Endodermal cell (in vitro differentiated cells): ENCODE measurements around the gene E2F6. TPM values are rescaled to one million over a fixed set of nuclear protein-coding genes. Genes with fewer than 3 reads are reported as not detected.

ENCODE experiments used
- DNase-seq: peaks from one replicate; pipeline ENCODE4 v3.0.0-alpha.2; 2017
- H3K27ac ChIP-seq: 2 replicates; pipeline ENCODE4 v1.5.1; 2013; ENCODE audit warnings: mild to moderate bottlenecking, low read depth, low read length, moderate library complexity
- H3K27me3 ChIP-seq: 2 replicates; pipeline ENCODE4 v1.6.1; 2013; ENCODE audit warnings: mild to moderate bottlenecking, low read length, moderate library complexity; ENCODE audit not compliant: insufficient read depth, control insufficient read depth, poor library complexity, severe bottlenecking
- H3K36me3 ChIP-seq: 2 replicates; pipeline ENCODE4 v1.7.0; 2013; ENCODE audit warnings: mild to moderate bottlenecking, low read length, moderate library complexity; ENCODE audit not compliant: control insufficient read depth, insufficient read depth
- H3K4me1 ChIP-seq: one replicate; pipeline ENCODE4 v1.7.0; 2013; ENCODE audit warnings: low read length; ENCODE audit not compliant: control insufficient read depth, insufficient read depth
- H3K4me3 ChIP-seq: 2 replicates; pipeline ENCODE4 v1.5.1; 2013; ENCODE audit warnings: mild to moderate bottlenecking, low read length, moderate library complexity
- H3K9ac ChIP-seq: 2 replicates; pipeline ENCODE4 v1.6.1; 2013; ENCODE audit warnings: mild to moderate bottlenecking, low read length, moderate library complexity; ENCODE audit not compliant: poor library complexity, severe bottlenecking; ENCODE audit errors: extremely low read depth
- H3K9me3 ChIP-seq: 2 replicates; pipeline ENCODE4 v1.6.1; 2013; ENCODE audit warnings: mild to moderate bottlenecking, low read length, moderate library complexity; ENCODE audit not compliant: control insufficient read depth
- H3K27ac Mint-ChIP-seq: 2 replicates; pipeline ENCODE4 v1.8.0; 2020; ENCODE audit warnings: mixed read lengths
- H3K27me3 Mint-ChIP-seq: 2 replicates; pipeline ENCODE4 v1.8.0; 2021; ENCODE audit warnings: mild to moderate bottlenecking, mixed read lengths; ENCODE audit not compliant: insufficient read depth
- H3K36me3 Mint-ChIP-seq: 2 replicates; pipeline ENCODE4 v1.8.0; 2020; ENCODE audit warnings: low read depth, mixed read lengths
- H3K4me1 Mint-ChIP-seq: 2 replicates; pipeline ENCODE4 v1.8.0; 2020; ENCODE audit warnings: mixed read lengths
- H3K4me3 Mint-ChIP-seq: 2 replicates; pipeline ENCODE4 v1.8.0; 2020; ENCODE audit warnings: mild to moderate bottlenecking, moderate library complexity, mixed read lengths
- H3K9me3 Mint-ChIP-seq: 2 replicates; pipeline ENCODE4 v1.8.0; 2020; ENCODE audit warnings: mild to moderate bottlenecking, mixed read lengths
- WGBS, 2 experiments: methylation state at CpG; one replicate each; pipeline versions ENCODE4 v1.1.5 to v1.1.7; 2013; ENCODE audit warnings: missing lambda C conversion rate in 2 of 2, mixed read lengths in 1 of 2; ENCODE audit not compliant: insufficient coverage in 1 of 2, insufficient read length in 1 of 2; 5-methylcytosine and 5-hydroxymethylcytosine counted together
- total RNA-seq, 2 donors: library from RNA; stranded (reverse); fragmentation: NEBNext Ultra II Directional in 1 of 2; extraction: Animal tissue kit (Norgen Biotek cat#: 25700) in 1 of 2; gene quantifications; 2 replicates in 1 of 2; 3 replicates in 1 of 2; pipeline ENCODE4 v1.2.1, GENCODE V29; 2021
- TF ChIP-seq, protein P1 (sequence below): fragments of 200-600 bp; sonication (generic); conservative IDR thresholded peaks from 2 replicates; pipeline ENCODE4 v1.5.0; 2021; ENCODE audit warnings: antibody characterized with exemption, mild to moderate bottlenecking

E2F6 gene
- total RNA-seq, 2 donors from 2014 or later, result 24.9 to 30.3 TPM

DNA sequence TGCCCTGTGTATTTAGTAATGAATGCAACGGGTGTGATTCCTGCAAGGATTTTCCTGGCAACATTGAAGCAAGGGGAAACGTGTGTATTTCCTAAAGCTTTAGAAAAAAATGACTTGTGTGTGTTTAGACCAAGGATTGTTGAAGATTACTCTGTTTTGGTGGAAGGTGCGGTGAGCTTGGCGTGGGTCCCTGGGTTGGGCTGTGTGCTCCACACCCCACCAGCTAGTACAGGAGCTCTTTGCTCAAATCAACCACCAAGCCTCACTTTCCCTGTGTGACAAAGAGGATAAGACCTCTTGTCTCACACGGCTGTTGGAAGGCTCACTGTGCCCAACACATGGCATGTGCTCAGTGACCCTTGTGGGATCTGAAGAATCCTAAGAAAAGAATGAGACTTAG lies 46.5 kb upstream of the E2F6 start:
- H3K27ac ChIP-seq, result no peak overlapping the region
- no peaks in the 10 kb centered on the region for H3K9me3 ChIP-seq
- H3K4me3 Mint-ChIP-seq, result no peak overlapping the region
- no peaks in the 10 kb centered on the region for H3K27me3 ChIP-seq
- no peaks in the 10 kb centered on the region for H3K9me3 Mint-ChIP-seq
- H3K4me1 ChIP-seq, result peaks cover 11% of the 10 kb centered on the region
- H3K9ac ChIP-seq, result no peak overlapping the region
- peaks cover 25% of the 10 kb centered on the region for H3K36me3 Mint-ChIP-seq
- no peak for DNase-seq
- TF ChIP-seq, protein P1, sequence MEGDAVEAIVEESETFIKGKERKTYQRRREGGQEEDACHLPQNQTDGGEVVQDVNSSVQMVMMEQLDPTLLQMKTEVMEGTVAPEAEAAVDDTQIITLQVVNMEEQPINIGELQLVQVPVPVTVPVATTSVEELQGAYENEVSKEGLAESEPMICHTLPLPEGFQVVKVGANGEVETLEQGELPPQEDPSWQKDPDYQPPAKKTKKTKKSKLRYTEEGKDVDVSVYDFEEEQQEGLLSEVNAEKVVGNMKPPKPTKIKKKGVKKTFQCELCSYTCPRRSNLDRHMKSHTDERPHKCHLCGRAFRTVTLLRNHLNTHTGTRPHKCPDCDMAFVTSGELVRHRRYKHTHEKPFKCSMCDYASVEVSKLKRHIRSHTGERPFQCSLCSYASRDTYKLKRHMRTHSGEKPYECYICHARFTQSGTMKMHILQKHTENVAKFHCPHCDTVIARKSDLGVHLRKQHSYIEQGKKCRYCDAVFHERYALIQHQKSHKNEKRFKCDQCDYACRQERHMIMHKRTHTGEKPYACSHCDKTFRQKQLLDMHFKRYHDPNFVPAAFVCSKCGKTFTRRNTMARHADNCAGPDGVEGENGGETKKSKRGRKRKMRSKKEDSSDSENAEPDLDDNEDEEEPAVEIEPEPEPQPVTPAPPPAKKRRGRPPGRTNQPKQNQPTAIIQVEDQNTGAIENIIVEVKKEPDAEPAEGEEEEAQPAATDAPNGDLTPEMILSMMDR, result no peak
- 85 to 92% methylated on average over 1 to 5 of the region's 5 CpGs for WGBS, 2 experiments
- H3K4me3 ChIP-seq, result no peak overlapping the region
- H3K36me3 ChIP-seq, result peaks cover 48% of the 10 kb centered on the region
- peak overlapping the region; percentile 59 for H3K27ac Mint-ChIP-seq
- H3K27me3 Mint-ChIP-seq, result no peaks in the 10 kb centered on the region
- peaks cover 55% of the 10 kb centered on the region for H3K4me1 Mint-ChIP-seq

DNA sequence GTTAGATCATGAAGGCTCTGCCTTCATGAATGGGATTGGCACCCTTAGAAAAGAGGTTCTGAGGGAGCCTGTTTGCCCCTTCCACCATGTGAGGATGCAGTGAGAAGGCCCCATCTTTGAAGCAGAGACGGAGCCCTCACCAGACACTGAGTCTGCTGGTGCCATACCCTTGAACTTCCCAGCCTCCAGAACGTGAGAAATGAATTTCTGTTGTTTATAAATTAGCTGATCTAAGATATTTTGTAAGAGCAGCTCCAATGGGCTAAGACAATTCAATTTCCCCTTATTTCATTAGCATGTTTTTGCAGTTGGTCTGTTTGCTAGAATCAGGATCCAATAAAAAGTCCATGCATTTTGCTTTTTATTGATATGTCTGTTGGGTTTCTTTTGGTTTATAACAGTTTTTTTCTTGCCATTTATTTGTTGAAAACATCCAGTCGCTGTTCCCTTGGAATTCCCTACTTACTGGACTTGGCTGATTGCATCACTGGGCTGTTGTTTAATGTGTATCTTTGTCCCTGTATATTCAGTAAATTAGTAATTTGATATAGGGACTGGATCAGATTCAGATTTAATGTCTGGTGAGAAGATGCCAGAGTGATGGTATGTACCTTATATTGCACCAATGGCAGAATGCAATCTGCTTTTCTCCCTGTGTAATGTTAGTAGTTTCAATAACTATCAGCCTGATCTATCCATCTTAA lies 43.8 kb upstream of the E2F6 start:
- no peak overlapping the region for H3K27ac ChIP-seq
- H3K9ac ChIP-seq, result no peak overlapping the region
- 98% methylated on average over 3 of the region's 3 CpGs; no CpG with 5 or more reads in 1 of the 2 experiments for WGBS, 2 experiments
- no peaks in the 10 kb centered on the region for H3K27me3 Mint-ChIP-seq
- TF ChIP-seq, protein P1, result no peak
- peaks cover 18% of the 10 kb centered on the region for H3K36me3 Mint-ChIP-seq
- no peak overlapping the region for H3K4me3 ChIP-seq
- no peaks in the 10 kb centered on the region for H3K9me3 ChIP-seq
- peaks cover 30% of the 10 kb centered on the region for H3K36me3 ChIP-seq
- DNase-seq, result no peak
- H3K27ac Mint-ChIP-seq, result no peak overlapping the region
- no peaks in the 10 kb centered on the region for H3K9me3 Mint-ChIP-seq
- no peak overlapping the region for H3K4me3 Mint-ChIP-seq
- H3K4me1 ChIP-seq, result no peaks in the 10 kb centered on the region
- H3K4me1 Mint-ChIP-seq, result peaks cover 38% of the 10 kb centered on the region
- H3K27me3 ChIP-seq, result no peaks in the 10 kb centered on the region

DNA sequence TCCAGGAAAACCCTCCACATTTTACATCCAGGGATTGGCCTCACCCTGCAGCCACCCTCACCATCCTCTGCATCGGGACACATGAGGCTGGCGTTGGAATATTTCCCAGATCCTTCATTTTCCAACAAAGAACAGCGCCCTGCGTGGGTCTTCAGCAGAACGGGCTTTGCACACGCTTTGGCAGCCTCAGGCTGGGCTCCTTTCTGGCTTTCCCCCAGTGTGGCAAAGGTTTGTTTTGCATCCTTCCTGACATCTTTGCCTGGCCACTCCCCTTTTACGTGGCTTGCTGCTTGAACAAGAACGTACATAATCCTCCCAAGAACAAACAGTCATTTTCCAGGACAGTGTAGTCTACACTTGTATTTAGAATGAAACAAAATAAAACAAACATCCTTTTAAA lies 42.3 kb upstream of the E2F6 start:
- no peak overlapping the region for H3K27ac Mint-ChIP-seq
- TF ChIP-seq, protein P1, result no peak

More for the DNA sequence above, 42.3 kb upstream of the E2F6 start:
- Histone ChIP-seq H3K4me3 (no peak overlapping the region), H3K9me3 (peaks cover 4% of the 10 kb centered on the region), H3K36me3 (peaks cover 43% of the 10 kb centered on the region), H3K27ac (no peak overlapping the region), H3K4me1 (no peaks in the 10 kb centered on the region), H3K9ac (no peak overlapping the region), H3K27me3 (no peaks in the 10 kb centered on the region)
- DNase-seq, result no peak
- WGBS, 2 experiments, result 96 to 98% methylated on average over 8 of the region's 8 CpGs
- no peak overlapping the region for H3K4me3 Mint-ChIP-seq
- peaks cover 2% of the 10 kb centered on the region for H3K9me3 Mint-ChIP-seq
- peaks cover 23% of the 10 kb centered on the region for H3K4me1 Mint-ChIP-seq
- peaks cover 27% of the 10 kb centered on the region for H3K36me3 Mint-ChIP-seq
- no peaks in the 10 kb centered on the region for H3K27me3 Mint-ChIP-seq
